Ishikawa (cell line): ENCODE data around the gene IRF2BP1.

Experiments used
- CEBPB ChIP-seq: IDR thresholded peaks from 2 replicates; pipeline ENCODE4 v1.6.1; 2012
- CREB1 ChIP-seq: IDR thresholded peaks from 2 replicates; pipeline ENCODE4 v1.6.1; 2012; ENCODE audit warnings: low read depth
- EP300 ChIP-seq: IDR thresholded peaks from 2 replicates; pipeline ENCODE4 v1.6.1; 2012; ENCODE audit warnings: borderline replicate concordance
- NFIC ChIP-seq: IDR thresholded peaks from 2 replicates; pipeline ENCODE4 v1.6.1; 2012
- RAD21 ChIP-seq: IDR thresholded peaks from 2 replicates; pipeline ENCODE4 v1.6.1; 2012; ENCODE audit warnings: low read depth
- TAF1 ChIP-seq: IDR thresholded peaks from 2 replicates; pipeline ENCODE4 v1.6.1; 2012; ENCODE audit warnings: low read depth, mild to moderate bottlenecking
- TF ChIP-seq, protein P1 (sequence below): IDR thresholded peaks from 2 replicates; pipeline ENCODE4 v1.6.1; 2012; ENCODE audit warnings: low read depth, mild to moderate bottlenecking
- TF ChIP-seq, protein P2 (sequence below): IDR thresholded peaks from 2 replicates; pipeline ENCODE4 v1.6.1; 2012

DNA sequence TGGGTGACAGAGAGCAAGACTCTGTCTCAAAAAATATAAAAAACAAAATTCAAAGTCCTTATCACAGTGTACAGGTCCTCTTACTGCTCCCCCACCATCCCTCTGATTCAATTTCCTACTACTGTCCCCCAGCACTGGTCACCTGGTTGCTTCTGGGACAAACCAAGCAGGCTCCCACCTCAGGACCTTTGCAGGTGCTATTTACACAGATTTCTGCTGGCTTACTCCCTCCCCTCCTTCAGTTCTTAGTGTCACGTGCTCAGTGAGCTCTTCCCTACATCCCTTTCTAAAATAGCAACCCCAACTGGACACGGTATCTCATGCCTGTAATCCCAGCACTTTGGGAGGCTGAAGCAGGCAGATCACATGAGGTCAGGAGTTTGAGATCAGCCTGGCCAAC, 6.0 kb downstream of the IRF2BP1 start:
- TF ChIP-seq TAF1 (no peak), EP300 (no peak), CREB1 (no peak), RAD21 (no peak), CEBPB (no peak), NFIC (no peak)
- TF ChIP-seq, protein P1, sequence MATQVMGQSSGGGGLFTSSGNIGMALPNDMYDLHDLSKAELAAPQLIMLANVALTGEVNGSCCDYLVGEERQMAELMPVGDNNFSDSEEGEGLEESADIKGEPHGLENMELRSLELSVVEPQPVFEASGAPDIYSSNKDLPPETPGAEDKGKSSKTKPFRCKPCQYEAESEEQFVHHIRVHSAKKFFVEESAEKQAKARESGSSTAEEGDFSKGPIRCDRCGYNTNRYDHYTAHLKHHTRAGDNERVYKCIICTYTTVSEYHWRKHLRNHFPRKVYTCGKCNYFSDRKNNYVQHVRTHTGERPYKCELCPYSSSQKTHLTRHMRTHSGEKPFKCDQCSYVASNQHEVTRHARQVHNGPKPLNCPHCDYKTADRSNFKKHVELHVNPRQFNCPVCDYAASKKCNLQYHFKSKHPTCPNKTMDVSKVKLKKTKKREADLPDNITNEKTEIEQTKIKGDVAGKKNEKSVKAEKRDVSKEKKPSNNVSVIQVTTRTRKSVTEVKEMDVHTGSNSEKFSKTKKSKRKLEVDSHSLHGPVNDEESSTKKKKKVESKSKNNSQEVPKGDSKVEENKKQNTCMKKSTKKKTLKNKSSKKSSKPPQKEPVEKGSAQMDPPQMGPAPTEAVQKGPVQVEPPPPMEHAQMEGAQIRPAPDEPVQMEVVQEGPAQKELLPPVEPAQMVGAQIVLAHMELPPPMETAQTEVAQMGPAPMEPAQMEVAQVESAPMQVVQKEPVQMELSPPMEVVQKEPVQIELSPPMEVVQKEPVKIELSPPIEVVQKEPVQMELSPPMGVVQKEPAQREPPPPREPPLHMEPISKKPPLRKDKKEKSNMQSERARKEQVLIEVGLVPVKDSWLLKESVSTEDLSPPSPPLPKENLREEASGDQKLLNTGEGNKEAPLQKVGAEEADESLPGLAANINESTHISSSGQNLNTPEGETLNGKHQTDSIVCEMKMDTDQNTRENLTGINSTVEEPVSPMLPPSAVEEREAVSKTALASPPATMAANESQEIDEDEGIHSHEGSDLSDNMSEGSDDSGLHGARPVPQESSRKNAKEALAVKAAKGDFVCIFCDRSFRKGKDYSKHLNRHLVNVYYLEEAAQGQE = no peak
- TF ChIP-seq, protein P2, sequence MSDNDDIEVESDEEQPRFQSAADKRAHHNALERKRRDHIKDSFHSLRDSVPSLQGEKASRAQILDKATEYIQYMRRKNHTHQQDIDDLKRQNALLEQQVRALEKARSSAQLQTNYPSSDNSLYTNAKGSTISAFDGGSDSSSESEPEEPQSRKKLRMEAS = no peak
